Neutrophil (primary cell): ENCODE results near the gene CCDC89.

Experiments
- H3K27ac ChIP-seq: fragments of 200-600 bp; sonication (generic); 2 replicates; pipeline ENCODE4 v1.5.1; 2016; ENCODE audit warnings: mild to moderate bottlenecking, moderate library complexity
- H3K27me3 ChIP-seq: fragments of 200-600 bp; sonication (generic); 2 replicates; pipeline ENCODE4 v1.6.0; 2016; ENCODE audit warnings: mild to moderate bottlenecking
- H3K36me3 ChIP-seq: fragments of 200-600 bp; sonication (generic); 2 replicates; pipeline ENCODE4 v1.5.1; 2017
- H3K4me1 ChIP-seq, 2 experiments: fragments of 200-600 bp in 1 of 2; sonication (generic) in 1 of 2; 1 replicate in 1 of 2; 2 replicates in 1 of 2; pipeline versions ENCODE4 v1.5.1 to v1.6.1; 2013 to 2016; ENCODE audit warnings: low read depth in 1 of 2, low read length in 1 of 2, mild to moderate bottlenecking in 1 of 2, moderate library complexity in 1 of 2; ENCODE audit not compliant: control insufficient read depth in 1 of 2, insufficient read depth in 1 of 2
- H3K4me3 ChIP-seq, 2 experiments: fragments of 200-600 bp in 1 of 2; sonication (generic) in 1 of 2; 1 replicate in 1 of 2; 2 replicates in 1 of 2; pipeline ENCODE4 v1.5.1; 2013 to 2016; ENCODE audit warnings: low read depth in 1 of 2, low read length in 1 of 2, mild to moderate bottlenecking in 1 of 2, moderate library complexity in 1 of 2
- H3K9me3 ChIP-seq: fragments of 200-600 bp; sonication (generic); 2 replicates; pipeline ENCODE4 v1.5.1; 2016
- CTCF ChIP-seq: fragments of 200-600 bp; sonication (generic); IDR thresholded peaks from 2 replicates; pipeline ENCODE4 v1.5.1; 2016; ENCODE audit warnings: antibody characterized with exemption

Gene CCDC89

DNA sequence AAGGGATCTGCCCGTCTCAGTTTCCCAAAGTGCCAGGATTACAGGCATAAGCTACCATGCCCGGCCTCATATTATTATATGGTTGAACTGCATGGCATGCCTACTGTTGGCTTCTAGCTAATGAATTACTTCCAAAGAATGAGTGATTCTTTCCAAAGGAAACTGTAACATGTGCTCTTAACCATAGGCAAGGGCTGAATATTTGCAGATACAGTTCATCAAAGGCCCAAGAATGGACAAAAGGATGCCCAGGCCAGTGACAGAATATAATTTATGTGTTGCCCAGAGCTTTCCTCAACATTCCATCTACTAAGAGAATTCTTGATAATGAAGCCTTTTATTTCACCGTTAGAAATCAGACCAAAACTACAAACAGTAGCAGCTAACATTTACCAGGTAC, 27.0 kb upstream of the CCDC89 start:
- Histone ChIP-seq H3K9me3 (no peaks in the 10 kb centered on the region), H3K27me3 (no peaks in the 10 kb centered on the region), H3K27ac (no peak overlapping the region), H3K36me3 (no peaks in the 10 kb centered on the region), H3K4me3 (no peak overlapping the region), H3K4me1 (no peaks in the 10 kb centered on the region)
- no peak for TF ChIP-seq CTCF

DNA sequence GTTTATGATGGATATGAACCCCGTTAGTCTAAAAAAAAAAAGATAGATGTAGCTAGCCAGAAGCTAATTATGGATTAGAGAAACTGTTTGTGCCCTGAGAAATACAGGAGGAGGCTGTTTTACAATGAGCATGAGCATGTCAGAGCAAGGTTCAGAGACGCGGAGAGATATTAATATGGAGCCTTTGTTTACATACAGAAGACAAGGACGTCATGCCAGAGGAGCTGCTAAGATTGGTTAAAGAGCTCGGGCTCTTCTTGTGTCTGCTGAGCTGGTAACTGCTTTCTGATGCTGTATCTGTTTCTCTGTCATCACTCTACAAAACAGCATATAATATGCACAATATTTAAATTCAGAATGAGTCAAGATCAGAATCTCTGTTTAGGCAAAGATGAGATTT, 24.9 kb upstream of the CCDC89 start:
- H3K9me3 ChIP-seq: no peaks in the 10 kb centered on the region
- no peak for TF ChIP-seq CTCF

GRCh38 chr11:85709941-85710702, 24.1 kb upstream of the CCDC89 start:
- no peak overlapping the region for H3K4me3 ChIP-seq
- H3K27me3 ChIP-seq: no peaks in the 10 kb centered on the region
- no peak overlapping the region for H3K27ac ChIP-seq
- no peaks in the 10 kb centered on the region for H3K36me3 ChIP-seq
- H3K4me1 ChIP-seq: no peaks in the 10 kb centered on the region
- H3K9me3 ChIP-seq: no peaks in the 10 kb centered on the region
- TF ChIP-seq CTCF: no peak

More for the DNA sequence above, 24.9 kb upstream of the CCDC89 start:
- Histone ChIP-seq H3K4me3 (no peak overlapping the region), H3K27ac (no peak overlapping the region), H3K36me3 (no peaks in the 10 kb centered on the region), H3K4me1 (no peaks in the 10 kb centered on the region), H3K27me3 (no peaks in the 10 kb centered on the region)

- TF ChIP-seq CTCF: no peak
Observed at GRCh38 chr11:85705800-85706199, 19.8 kb upstream of the CCDC89 start.

GRCh38 chr11:85704967-85705366, 19.0 kb upstream of the CCDC89 start:
- Histone ChIP-seq H3K4me1 (no peaks in the 10 kb centered on the region), H3K4me3 (no peak overlapping the region), H3K27me3 (no peaks in the 10 kb centered on the region), H3K9me3 (no peaks in the 10 kb centered on the region), H3K27ac (no peak overlapping the region), H3K36me3 (no peaks in the 10 kb centered on the region)
- no peak for TF ChIP-seq CTCF

More at GRCh38 chr11:85705800-85706199, 19.8 kb upstream of the CCDC89 start:
- Histone ChIP-seq H3K27me3 (no peaks in the 10 kb centered on the region), H3K4me3 (no peak overlapping the region), H3K4me1 (no peaks in the 10 kb centered on the region), H3K27ac (no peak overlapping the region), H3K36me3 (no peaks in the 10 kb centered on the region), H3K9me3 (no peaks in the 10 kb centered on the region)
